Duodenal mucosa (tissue), 2 donors: ENCODE measurements around the gene SP140L.
A peak's percentile ranks its signal among the peaks of the same experiment; 100 is the strongest.
"Not testable (repeated sequence)": the region's sequence is repeated elsewhere in the genome, so short reads cannot be mapped to it uniquely, and the experiment has no call there.

Experiments used
- H3K27ac ChIP-seq: one replicate; pipeline ENCODE4 v1.7.0; 2013; ENCODE audit warnings: low read depth, low read length
- H3K27me3 ChIP-seq, 2 donors: one replicate each; pipeline ENCODE4 v1.7.0; 2013; ENCODE audit warnings: low read length in 2 of 2, control low read depth in 1 of 2; ENCODE audit not compliant: insufficient read depth in 2 of 2, control insufficient read depth in 1 of 2
- H3K36me3 ChIP-seq, 2 donors: one replicate each; pipeline ENCODE4 v1.7.0; 2013; ENCODE audit warnings: low read length in 2 of 2, control low read depth in 1 of 2; ENCODE audit not compliant: insufficient read depth in 2 of 2, control insufficient read depth in 1 of 2
- H3K4me1 ChIP-seq, 2 donors: one replicate each; pipeline ENCODE4 v1.7.0; 2013; ENCODE audit warnings: low read length in 2 of 2, control low read depth in 1 of 2; ENCODE audit not compliant: insufficient read depth in 2 of 2, control insufficient read depth in 1 of 2
- H3K4me3 ChIP-seq, 2 donors: one replicate each; pipeline ENCODE4 v1.7.0; 2013; ENCODE audit warnings: low read length in 2 of 2, low read depth in 1 of 2
- H3K9ac ChIP-seq, 2 donors: one replicate each; pipeline ENCODE4 v1.7.0; 2013; ENCODE audit warnings: low read length in 2 of 2, low read depth in 1 of 2
- H3K9me3 ChIP-seq, 2 donors: one replicate each; pipeline ENCODE4 v1.7.0; 2013; ENCODE audit warnings: low read length in 2 of 2, control low read depth in 1 of 2; ENCODE audit not compliant: control insufficient read depth in 1 of 2

SP140L gene

DNA sequence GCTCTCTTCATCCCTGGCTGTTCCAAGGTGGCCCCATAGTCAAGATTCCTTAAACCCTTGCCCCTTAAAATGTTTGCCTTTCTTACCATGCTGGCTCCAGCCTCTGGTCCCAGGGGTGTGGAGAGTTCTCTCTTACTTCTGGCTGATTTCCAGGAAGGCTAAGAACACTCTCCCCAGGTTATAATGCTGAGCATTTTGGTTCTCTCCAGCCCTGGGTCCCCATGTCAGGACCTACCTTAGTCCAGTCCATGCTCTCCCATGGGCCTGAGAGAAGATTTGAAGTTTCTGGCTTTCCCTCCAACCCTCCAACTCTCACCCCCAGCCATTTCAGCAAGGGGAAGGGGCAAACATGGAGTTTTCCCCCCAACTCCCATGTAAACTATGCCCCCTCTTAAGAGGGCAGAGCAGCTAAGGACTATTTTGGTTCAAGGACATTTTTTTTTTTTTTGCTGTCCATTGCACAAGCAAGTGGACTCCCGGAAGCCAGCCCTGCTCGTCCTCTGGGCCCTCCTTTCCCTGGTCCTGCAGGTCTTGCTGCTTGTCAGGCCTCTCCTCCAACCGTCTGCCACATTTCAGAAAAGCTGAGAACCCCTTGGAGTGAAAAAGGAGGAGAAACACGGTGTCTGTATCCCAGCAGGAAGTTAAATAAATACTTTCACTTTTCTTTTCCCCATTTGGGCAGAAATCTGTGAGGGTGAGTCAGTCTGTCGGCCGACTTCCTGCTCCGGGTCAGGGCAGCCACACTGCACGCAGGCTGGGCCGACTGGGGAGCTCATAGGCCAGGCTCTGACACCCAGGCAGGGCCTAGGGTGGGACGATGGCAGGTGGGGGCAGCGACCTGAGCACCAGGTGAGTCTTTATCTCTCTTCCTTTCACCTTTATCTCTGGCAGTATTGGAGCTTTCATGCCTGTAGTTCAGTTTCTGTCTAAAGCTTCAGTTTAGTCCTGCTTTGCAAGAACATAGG lies at the start of gene SP140L:
TSS of gene SP140L (plus strand) at position 741 of the 965 bp plus-strand sequence. CDS start at position 818, 77 bp downstream.
- Histone ChIP-seq H3K27ac (peak within 1 kb of the TSS; percentile 74), H3K36me3 (peaks cover 0 to 5% of the 10 kb centered on the region in 2 donors), H3K9ac (peak within 1 kb of the TSS; percentile 55 to 81), H3K9me3 (no peaks in the 10 kb centered on the region), H3K27me3 (no peaks in the 10 kb centered on the region), H3K4me3 (peak within 1 kb of the TSS; percentile 82 to 90), H3K4me1 (peaks cover 6 to 14% of the 10 kb centered on the region in 2 donors)

DNA sequence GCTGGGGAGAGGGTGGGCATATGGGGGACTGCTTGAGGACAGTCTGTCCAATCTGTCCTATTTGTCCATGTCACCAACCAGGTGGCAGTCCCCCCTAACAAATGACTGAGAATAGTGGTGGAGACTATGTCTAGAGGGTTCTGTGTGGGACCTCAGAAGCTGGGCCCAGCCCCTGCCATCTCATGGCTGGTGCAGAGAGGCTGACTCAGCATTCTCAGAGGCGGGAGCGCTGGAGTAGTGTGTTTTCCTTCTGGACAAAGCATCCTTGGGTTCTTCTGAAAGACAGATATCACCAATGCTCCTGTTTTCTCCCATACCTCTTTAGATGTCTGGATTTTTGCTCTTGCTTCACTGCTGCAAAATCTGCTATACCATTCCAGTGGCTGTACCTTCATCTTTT lies 44.1 kb upstream of the SP140L start:
- Histone ChIP-seq H3K4me3 (no peak overlapping the region), H3K27ac (no peak overlapping the region), H3K9me3 (no peaks in the 10 kb centered on the region), H3K27me3 (no peaks in the 10 kb centered on the region), H3K4me1 (no peaks in the 10 kb centered on the region), H3K36me3 (no peaks in the 10 kb centered on the region), H3K9ac (no peak overlapping the region)

DNA sequence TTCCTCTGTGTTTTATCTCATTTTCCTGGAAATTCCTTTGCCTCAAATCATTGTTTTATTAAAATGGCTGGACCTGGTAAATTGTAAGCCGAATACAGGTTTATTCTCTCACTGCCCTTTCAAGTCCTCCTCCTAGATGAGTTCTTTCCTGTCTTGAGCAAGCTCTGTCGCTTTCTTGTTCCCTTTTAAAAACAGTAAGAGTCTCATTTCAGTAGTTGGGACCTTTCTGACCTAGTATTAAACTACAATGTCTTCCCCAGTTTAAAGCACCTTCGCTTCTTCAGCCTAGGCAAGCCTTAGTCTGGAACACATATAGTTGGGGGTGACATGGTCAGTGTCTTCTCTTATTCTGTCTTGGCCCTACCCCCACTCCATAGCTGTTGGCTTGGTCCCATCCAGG lies 40.9 kb upstream of the SP140L start:
- Histone ChIP-seq H3K4me3 (no peak overlapping the region), H3K27ac (no peak overlapping the region), H3K36me3 (no peaks in the 10 kb centered on the region), H3K9ac (no peak overlapping the region), H3K27me3 (no peaks in the 10 kb centered on the region), H3K4me1 (no peaks in the 10 kb centered on the region), H3K9me3 (peaks cover 0 to 3% of the 10 kb centered on the region in 2 donors)

DNA sequence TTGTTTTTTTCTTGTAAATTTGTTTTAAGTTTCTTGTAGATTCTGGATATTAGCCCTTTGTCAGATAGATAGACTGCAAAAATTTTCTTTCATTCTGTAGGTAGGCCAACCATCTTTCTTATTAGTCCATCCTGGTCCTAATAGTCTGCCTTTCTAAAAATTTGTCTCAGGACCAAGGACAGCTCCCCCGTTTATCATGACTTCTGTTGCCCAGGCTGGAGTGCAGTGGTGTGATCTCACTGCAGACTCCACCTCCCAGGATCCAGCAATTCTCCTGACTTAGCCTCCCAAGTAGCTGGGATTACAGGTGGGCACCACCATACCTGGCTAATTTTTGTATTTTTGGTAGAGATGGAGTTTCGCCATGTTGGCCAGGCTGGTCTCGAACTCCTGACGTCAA lies 37.7 kb upstream of the SP140L start:
- not testable (repeated sequence) for H3K4me3 ChIP-seq, H3K4me1 ChIP-seq, H3K27ac ChIP-seq, H3K9me3 ChIP-seq, H3K27me3 ChIP-seq, H3K9ac ChIP-seq, H3K36me3 ChIP-seq

DNA sequence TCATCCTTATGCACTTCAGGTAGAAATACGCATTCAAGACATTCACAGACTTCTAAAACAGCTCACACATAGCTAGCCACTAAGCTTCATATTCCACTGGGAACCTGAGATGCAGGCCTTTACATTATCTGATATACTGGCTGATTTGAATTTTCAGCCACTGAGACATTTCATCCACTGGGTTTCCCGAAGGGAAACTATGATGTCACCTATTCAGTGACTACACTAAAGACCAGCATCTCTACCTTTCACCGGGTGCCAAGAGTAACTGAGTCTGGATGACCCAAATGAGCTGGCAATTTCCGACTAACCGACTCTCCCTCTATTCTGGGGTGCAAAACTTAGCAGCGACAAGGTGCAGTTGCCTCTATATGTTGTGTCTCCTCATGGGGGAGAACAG lies 31.8 kb upstream of the SP140L start:
- Histone ChIP-seq H3K9me3 (peaks cover 0 to 2% of the 10 kb centered on the region in 2 donors), H3K36me3 (no peaks in the 10 kb centered on the region), H3K27me3 (no peaks in the 10 kb centered on the region), H3K4me3 (no peak overlapping the region), H3K27ac (no peak overlapping the region), H3K4me1 (no peaks in the 10 kb centered on the region), H3K9ac (no peak overlapping the region)

DNA sequence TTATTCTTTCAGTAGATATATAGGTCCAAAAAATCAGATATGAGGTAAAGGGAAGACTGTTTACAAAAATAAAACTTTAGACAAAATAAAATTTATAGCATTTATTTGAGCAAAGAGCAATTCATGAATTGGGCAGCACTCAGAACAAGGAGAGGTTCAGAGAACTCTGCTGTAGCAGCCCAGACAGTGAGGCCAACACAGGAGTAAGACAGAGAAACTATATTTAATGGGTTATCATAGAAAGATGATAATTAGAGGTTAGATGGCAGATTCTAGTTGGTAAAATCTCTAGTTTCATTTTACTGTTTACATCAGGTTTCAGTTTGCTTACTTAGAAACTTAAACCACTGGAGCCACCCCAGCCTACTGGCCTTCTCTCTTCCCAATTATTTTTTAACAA lies 30.1 kb upstream of the SP140L start:
- H3K9me3 ChIP-seq, result peaks cover 0 to 2% of the 10 kb centered on the region in 2 donors
- H3K9ac ChIP-seq, result no peak overlapping the region
- no peaks in the 10 kb centered on the region for H3K27me3 ChIP-seq
- no peaks in the 10 kb centered on the region for H3K4me1 ChIP-seq
- no peak overlapping the region for H3K27ac ChIP-seq
- H3K36me3 ChIP-seq, result no peaks in the 10 kb centered on the region
- no peak overlapping the region for H3K4me3 ChIP-seq

DNA sequence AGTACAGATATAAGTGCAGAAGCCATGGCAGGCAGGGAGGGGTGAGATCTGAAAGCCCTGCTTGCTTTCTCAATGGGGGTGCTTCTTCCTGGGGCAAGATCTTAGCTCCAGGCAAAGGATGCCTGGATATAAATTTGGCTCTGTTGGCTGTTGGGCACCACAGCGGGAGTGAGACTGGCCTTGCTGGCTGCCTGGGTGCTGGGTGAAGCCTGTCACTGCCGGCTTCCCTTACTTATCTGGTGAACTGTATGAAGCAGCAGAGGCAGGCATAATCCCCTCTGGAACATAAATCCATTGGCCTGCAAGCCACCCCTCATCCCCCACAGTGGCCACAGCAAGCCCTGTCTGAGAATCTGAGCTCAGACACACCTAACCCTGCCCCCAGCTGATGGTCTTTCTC lies 27.4 kb upstream of the SP140L start:
- no peak overlapping the region for H3K27ac ChIP-seq
- no peaks in the 10 kb centered on the region for H3K36me3 ChIP-seq
- H3K4me1 ChIP-seq, result no peaks in the 10 kb centered on the region
- no peak overlapping the region for H3K9ac ChIP-seq
- peaks cover 0 to 2% of the 10 kb centered on the region in 2 donors for H3K9me3 ChIP-seq
- no peak overlapping the region for H3K4me3 ChIP-seq
- H3K27me3 ChIP-seq, result no peaks in the 10 kb centered on the region

DNA sequence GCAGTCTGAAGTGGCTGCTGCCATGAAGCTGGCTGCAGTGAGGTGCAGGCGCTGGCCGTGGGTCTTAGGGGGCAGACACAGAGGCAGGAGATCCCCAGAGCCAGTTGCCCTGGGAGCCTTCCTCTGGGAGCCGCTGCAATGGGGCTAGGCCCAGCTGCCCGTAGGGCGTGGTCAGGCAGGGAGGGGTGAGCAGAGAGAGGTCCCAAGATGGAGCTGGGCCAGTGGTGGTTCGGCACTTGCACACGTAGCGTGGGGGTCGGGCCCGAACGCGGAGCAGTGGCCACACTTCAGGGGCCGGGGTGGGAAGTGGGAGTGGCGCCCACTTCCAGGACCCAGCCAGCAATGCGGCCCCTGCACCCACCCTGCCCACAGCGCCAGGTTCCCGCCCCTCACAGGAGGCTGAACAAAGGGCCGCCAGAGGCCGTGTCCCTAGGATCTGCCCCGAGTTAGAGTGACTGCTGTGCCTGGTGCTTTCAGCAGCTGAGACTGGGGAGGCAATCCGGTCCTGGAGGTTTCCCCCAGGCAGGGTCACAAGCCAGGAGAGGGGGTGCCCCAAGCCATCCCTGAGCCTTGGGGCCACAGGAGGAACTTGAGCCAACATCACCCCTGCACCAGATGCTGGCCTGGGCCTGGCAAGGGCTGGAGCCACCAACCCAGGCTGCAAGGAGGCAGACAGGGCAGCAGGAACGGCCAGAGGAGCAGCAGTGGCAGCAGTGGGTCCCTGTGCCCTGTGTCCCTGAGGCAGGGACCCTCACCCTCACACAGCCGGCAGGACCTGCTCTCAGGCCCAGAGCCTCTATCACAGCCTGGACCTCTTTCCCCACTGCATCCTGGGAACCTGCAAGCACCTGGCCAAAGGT lies 21.3 kb upstream of the SP140L start:
- H3K4me1 ChIP-seq, result no peaks in the 10 kb centered on the region
- no peaks in the 10 kb centered on the region for H3K36me3 ChIP-seq
- H3K9me3 ChIP-seq, result no peaks in the 10 kb centered on the region
- H3K4me3 ChIP-seq, result no peak overlapping the region
- H3K27ac ChIP-seq, result no peak overlapping the region
- no peak overlapping the region for H3K9ac ChIP-seq
- H3K27me3 ChIP-seq, result no peaks in the 10 kb centered on the region

DNA sequence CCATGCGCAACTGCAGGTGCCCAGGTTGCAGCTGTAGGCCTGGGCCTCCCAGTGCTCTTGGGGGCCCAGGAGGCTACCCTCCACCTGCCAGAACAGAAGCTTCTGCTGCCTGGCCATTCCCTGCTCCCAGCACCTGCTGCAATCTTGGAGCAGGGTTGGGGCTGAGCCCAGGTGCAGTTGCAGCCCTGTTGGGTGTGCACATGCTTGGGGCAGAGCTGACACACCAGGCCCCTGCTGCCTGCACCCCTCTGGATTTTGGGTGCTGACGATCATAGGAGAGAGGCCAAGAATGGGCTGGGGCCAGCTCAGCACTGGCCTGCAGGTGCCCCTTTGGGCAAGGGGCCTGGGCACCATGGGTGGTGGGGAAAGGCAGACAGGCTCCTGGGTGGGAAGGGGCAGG lies 20.5 kb upstream of the SP140L start:
- Histone ChIP-seq H3K4me1 (no peaks in the 10 kb centered on the region), H3K36me3 (no peaks in the 10 kb centered on the region), H3K27me3 (no peaks in the 10 kb centered on the region), H3K4me3 (no peak overlapping the region), H3K9ac (no peak overlapping the region), H3K27ac (no peak overlapping the region), H3K9me3 (no peaks in the 10 kb centered on the region)

DNA sequence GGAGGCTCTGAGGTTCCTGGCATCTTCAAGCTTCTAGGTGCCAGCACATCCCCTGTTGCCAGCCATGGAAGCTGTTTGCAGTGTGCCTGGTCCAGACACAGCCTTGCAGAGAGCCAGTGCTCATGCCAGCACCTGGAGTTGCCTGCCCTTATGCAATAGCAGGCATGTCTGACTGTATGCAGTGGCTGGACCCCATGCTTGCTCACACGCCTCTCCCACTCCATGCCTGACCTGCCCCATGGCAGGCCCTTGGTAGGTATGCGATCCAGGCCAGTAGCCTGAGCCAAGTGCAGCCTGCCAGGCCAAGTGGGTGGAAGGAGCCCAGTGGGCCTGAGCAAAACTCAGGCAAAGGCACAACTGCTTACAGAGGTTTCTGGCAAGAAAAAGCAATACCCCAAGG lies 19.5 kb upstream of the SP140L start:
- Histone ChIP-seq H3K9ac (no peak overlapping the region), H3K36me3 (no peaks in the 10 kb centered on the region), H3K27ac (no peak overlapping the region), H3K27me3 (no peaks in the 10 kb centered on the region), H3K9me3 (no peaks in the 10 kb centered on the region), H3K4me3 (no peak overlapping the region), H3K4me1 (no peaks in the 10 kb centered on the region)
